SK-N-SH (cell line): ENCODE data around the gene TMEM50B. TPM values are rescaled to one million over a fixed set of nuclear protein-coding genes. Genes with fewer than 3 reads are reported as not detected.

ENCODE experiments used
- CTCF ChIA-PET: fragments of 300-600, 350-600 bp; formaldehyde crosslinking; extraction: SDS; loops from one replicate; lab custom pipeline; 2021; lab: Yijun Ruan, JAX
- POLR2A ChIA-PET: fragments of 350-600 bp; sonication (Branson Sonifier 250); formaldehyde crosslinking; extraction: SDS; loops from one replicate; lab custom pipeline; 2020; ENCODE audit warnings: antibody characterized with exemption, inconsistent platforms; lab: Yijun Ruan, JAX
- DNase-seq: peaks from one replicate; pipeline ENCODE4 v3.0.0; 2012
- H2AFZ ChIP-seq: fragments of 200-600 bp; sonication (generic); 2 replicates; pipeline ENCODE4 v1.8.1; 2016; ENCODE audit warnings: antibody characterized with exemption, mild to moderate bottlenecking, low read depth
- H3F3A ChIP-seq: fragments of 200-600 bp; sonication (generic); replicated peaks from 2 replicates; pipeline ENCODE3; 2016; ENCODE audit warnings: antibody characterized with exemption, mild to moderate bottlenecking; ENCODE audit not compliant: insufficient read depth
- H3K27ac ChIP-seq, 2 experiments: fragments of 200-500 bp in 1 of 2; fragments of 200-600 bp in 1 of 2; sonication (Bioruptor generic) in 1 of 2; sonication (generic), shearing (Covaris generic) in 1 of 2; 2 replicates each; pipeline versions ENCODE4 v1.5.1 to v1.6.1; 2014 to 2016; ENCODE audit warnings: low read depth in 2 of 2, inconsistent platforms in 1 of 2, low read length in 1 of 2, mild to moderate bottlenecking in 1 of 2, mixed read lengths in 1 of 2
- H3K27me3 ChIP-seq: fragments of 200-600 bp; sonication (generic), shearing (Covaris generic); 2 replicates; pipeline ENCODE4 v1.6.1; 2016; ENCODE audit warnings: mixed run types; ENCODE audit not compliant: insufficient read depth
- H3K36me3 ChIP-seq, 2 experiments: fragments of 200-500 bp in 1 of 2; fragments of 200-600 bp in 1 of 2; sonication (Bioruptor generic) in 1 of 2; sonication (generic) in 1 of 2; replicated peaks in 1 of 2; 2 replicates each; pipeline versions ENCODE3 to v1.5.1; 2014 to 2016; ENCODE audit warnings: low read length in 1 of 2, mild to moderate bottlenecking in 1 of 2; ENCODE audit not compliant: insufficient read depth in 2 of 2, control insufficient read depth in 1 of 2
- H3K4me1 ChIP-seq, 2 experiments: fragments of 200-500 bp in 1 of 2; fragments of 200-600 bp in 1 of 2; sonication (Bioruptor generic) in 1 of 2; sonication (generic), shearing (Covaris generic) in 1 of 2; 2 replicates each; pipeline versions ENCODE4 v1.5.1 to v1.6.1; 2014 to 2016; ENCODE audit warnings: low read depth in 1 of 2, low read length in 1 of 2, mixed run types in 1 of 2; ENCODE audit not compliant: insufficient read depth in 2 of 2, control insufficient read depth in 1 of 2
- H3K4me2 ChIP-seq: fragments of 200-600 bp; sonication (generic), shearing (Covaris generic); 2 replicates; pipeline ENCODE4 v1.6.1; 2017; ENCODE audit warnings: mixed run types
- H3K4me3 ChIP-seq, 2 experiments: fragments of 200-500 bp in 1 of 2; fragments of 200-600 bp in 1 of 2; sonication (Bioruptor generic) in 1 of 2; sonication (generic), shearing (Covaris generic) in 1 of 2; 2 replicates each; pipeline versions ENCODE4 v1.5.1 to v1.8.1; 2014 to 2016; ENCODE audit warnings: low read depth in 2 of 2, inconsistent platforms in 1 of 2, low read length in 1 of 2, mild to moderate bottlenecking in 1 of 2, mixed read lengths in 1 of 2, moderate library complexity in 1 of 2
- H3K79me2 ChIP-seq: fragments of 200-600 bp; sonication (generic); 2 replicates; pipeline ENCODE4 v1.8.1; 2017; ENCODE audit warnings: mild to moderate bottlenecking; ENCODE audit not compliant: insufficient read depth
- H3K9ac ChIP-seq: fragments of 200-600 bp; sonication (generic); 2 replicates; pipeline ENCODE4 v1.6.1; 2017; ENCODE audit warnings: mixed run types
- H3K9me2 ChIP-seq: fragments of 200-600 bp; sonication (generic); 2 replicates; pipeline ENCODE4 v1.6.1; 2017; ENCODE audit warnings: mixed run types
- H3K9me3 ChIP-seq: fragments of 200-600 bp; sonication (generic); 2 replicates; pipeline ENCODE4 v1.6.1; 2017; ENCODE audit warnings: mixed run types, mild to moderate bottlenecking, moderate library complexity
- H4K20me1 ChIP-seq: fragments of 200-600 bp; sonication (generic); 2 replicates; pipeline ENCODE4 v1.6.1; 2017; ENCODE audit warnings: mild to moderate bottlenecking, mixed run types; ENCODE audit not compliant: insufficient read depth
- CHD2 ChIP-seq: fragments of 150-350 bp; IDR thresholded peaks from 2 replicates; pipeline ENCODE4 v1.6.1; 2018; ENCODE audit warnings: low read length; ENCODE audit not compliant: partially characterized antibody
- EZH2phosphoT487 ChIP-seq: fragments of 200-600 bp; sonication (generic); IDR thresholded peaks from 2 replicates; pipeline ENCODE4 v1.6.1; 2017; ENCODE audit warnings: low read depth, mixed run types, mild to moderate bottlenecking, antibody characterized with exemption, moderate library complexity, borderline replicate concordance
- FOSL2 ChIP-seq: IDR thresholded peaks from 2 replicates; pipeline ENCODE4 v1.4.0; 2012; ENCODE audit warnings: low read depth, mild to moderate bottlenecking, moderate library complexity, borderline replicate concordance
- FOXM1 ChIP-seq: IDR thresholded peaks from 2 replicates; pipeline ENCODE4 v1.4.0; 2012; ENCODE audit warnings: low read depth, mild to moderate bottlenecking
- GABPA ChIP-seq: IDR thresholded peaks from 2 replicates; pipeline ENCODE4 v1.4.0; 2012; ENCODE audit warnings: low read depth, mild to moderate bottlenecking
- GATA2 ChIP-seq: sonication (generic); formaldehyde crosslinking; IDR thresholded peaks from 2 replicates; pipeline ENCODE4 v1.5.0; 2020; ENCODE audit warnings: mild to moderate bottlenecking, missing genetic modification reagents
- JUND ChIP-seq: IDR thresholded peaks from 2 replicates; pipeline ENCODE4 v1.4.0; 2012
- MAX ChIP-seq: IDR thresholded peaks from 2 replicates; pipeline ENCODE4 v1.4.0; 2012; ENCODE audit warnings: low read depth
- MXI1 ChIP-seq: IDR thresholded peaks from 2 replicates; pipeline ENCODE4 v1.6.1; 2012; ENCODE audit warnings: mild to moderate bottlenecking, low read depth, low read length, improper control_type of control experiment
- NFIC ChIP-seq: IDR thresholded peaks from 2 replicates; pipeline ENCODE4 v1.4.0; 2012; ENCODE audit warnings: borderline replicate concordance
- NRF1 ChIP-seq: IDR thresholded peaks from 2 replicates; pipeline ENCODE4 v1.6.1; 2012; ENCODE audit warnings: low read depth, mild to moderate bottlenecking, low read length
- RAD21 ChIP-seq: IDR thresholded peaks from 2 replicates; pipeline ENCODE4 v1.6.1; 2012; ENCODE audit warnings: mild to moderate bottlenecking, low read length
- RCOR1 ChIP-seq: fragments of 150-350 bp; IDR thresholded peaks from 2 replicates; pipeline ENCODE4 v1.6.1; 2017; ENCODE audit warnings: antibody characterized with exemption, low read length
- RFX5 ChIP-seq: IDR thresholded peaks from 2 replicates; pipeline ENCODE4 v1.6.1; 2012; ENCODE audit warnings: mild to moderate bottlenecking, improper control_type of control experiment, low read length
- RXRA ChIP-seq: IDR thresholded peaks from 2 replicates; pipeline ENCODE4 v1.4.0; 2012; ENCODE audit warnings: low read depth, mild to moderate bottlenecking, borderline replicate concordance
- SIN3A ChIP-seq: IDR thresholded peaks from 2 replicates; pipeline ENCODE4 v1.6.1; 2012; ENCODE audit warnings: low read depth, mild to moderate bottlenecking, low read length, moderate library complexity, borderline replicate concordance
- SMC3 ChIP-seq: IDR thresholded peaks from 2 replicates; pipeline ENCODE4 v1.6.1; 2012; ENCODE audit warnings: low read depth, low read length, improper control_type of control experiment
- TAF1 ChIP-seq: IDR thresholded peaks from 2 replicates; pipeline ENCODE4 v1.6.1; 2012; ENCODE audit warnings: low read depth, mild to moderate bottlenecking, low read length, moderate library complexity, borderline replicate concordance
- TEAD4 ChIP-seq: IDR thresholded peaks from 2 replicates; pipeline ENCODE4 v1.4.0; 2012; ENCODE audit warnings: mild to moderate bottlenecking, borderline replicate concordance; ENCODE audit not compliant: insufficient read depth
- USF1 ChIP-seq: IDR thresholded peaks from 2 replicates; pipeline ENCODE4 v1.4.0; 2012; ENCODE audit warnings: low read depth, borderline replicate concordance
- YY1 ChIP-seq: IDR thresholded peaks from 2 replicates; pipeline ENCODE4 v1.4.0; 2012; ENCODE audit warnings: low read depth, mild to moderate bottlenecking
- ZBTB33 ChIP-seq: IDR thresholded peaks from 2 replicates; pipeline ENCODE4 v1.4.0; 2012; ENCODE audit warnings: low read depth, borderline replicate concordance
- WGBS: methylation state at CpG from one replicate; pipeline ENCODE4 v1.1.6; 2017; ENCODE audit warnings: low lambda C conversion rate; 5-methylcytosine and 5-hydroxymethylcytosine counted together
- polyA plus RNA-seq, 3 experiments: library from polyadenylated mRNA; depleted of rRNA; stranded (reverse); fragments of >200 nt; gene quantifications; 2 replicates each; pipeline ENCODE4 v1.2.3, GENCODE V29; 2012
- TF ChIP-seq, protein P1 (sequence below): fragments of 150-350 bp; IDR thresholded peaks from 2 replicates; pipeline ENCODE4 v1.6.1; 2017; ENCODE audit warnings: antibody characterized with exemption, low read length, low read depth, borderline replicate concordance
- TF ChIP-seq, protein P2 (sequence below): IDR thresholded peaks from 2 replicates; pipeline ENCODE4; 2012

TMEM50B gene
- polyA plus RNA-seq, 1 of the 3 experiments (the other 2 are of a cell fraction): 27.3 TPM

DNA sequence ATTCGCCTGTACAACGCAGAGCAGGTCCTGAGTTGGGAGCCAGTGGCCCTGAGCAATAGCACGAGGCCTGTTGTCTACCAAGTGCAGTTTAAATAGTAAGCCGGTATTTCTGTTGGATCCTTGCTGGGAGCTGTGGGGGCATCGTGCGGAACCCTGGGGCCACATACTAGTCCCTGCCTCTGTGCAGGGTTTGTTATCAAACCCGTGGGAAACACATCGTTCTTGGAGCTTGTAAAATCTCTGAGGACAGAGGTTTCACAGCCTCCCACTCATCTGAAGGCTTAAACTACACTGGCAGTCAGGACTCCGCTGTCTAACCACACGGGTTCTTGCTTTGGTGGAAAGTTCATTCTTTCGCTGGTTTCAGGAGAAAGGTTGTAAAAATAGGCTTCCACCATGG lies 64.8 kb downstream of the TMEM50B start (continued):
- TF ChIP-seq TEAD4 (no peak), MAX (no peak), CHD2 (no peak), NFIC (no peak), FOXM1 (no peak), SIN3A (no peak), NRF1 (no peak), FOSL2 (no peak), RXRA (no peak), EZH2phosphoT487 (no peak), GABPA (no peak), RCOR1 (no peak), GATA2 (CRISPR knock-in tag) (no peak)
- TF ChIP-seq, protein P1, sequence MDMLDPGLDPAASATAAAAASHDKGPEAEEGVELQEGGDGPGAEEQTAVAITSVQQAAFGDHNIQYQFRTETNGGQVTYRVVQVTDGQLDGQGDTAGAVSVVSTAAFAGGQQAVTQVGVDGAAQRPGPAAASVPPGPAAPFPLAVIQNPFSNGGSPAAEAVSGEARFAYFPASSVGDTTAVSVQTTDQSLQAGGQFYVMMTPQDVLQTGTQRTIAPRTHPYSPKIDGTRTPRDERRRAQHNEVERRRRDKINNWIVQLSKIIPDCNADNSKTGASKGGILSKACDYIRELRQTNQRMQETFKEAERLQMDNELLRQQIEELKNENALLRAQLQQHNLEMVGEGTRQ: no peak

DNA sequence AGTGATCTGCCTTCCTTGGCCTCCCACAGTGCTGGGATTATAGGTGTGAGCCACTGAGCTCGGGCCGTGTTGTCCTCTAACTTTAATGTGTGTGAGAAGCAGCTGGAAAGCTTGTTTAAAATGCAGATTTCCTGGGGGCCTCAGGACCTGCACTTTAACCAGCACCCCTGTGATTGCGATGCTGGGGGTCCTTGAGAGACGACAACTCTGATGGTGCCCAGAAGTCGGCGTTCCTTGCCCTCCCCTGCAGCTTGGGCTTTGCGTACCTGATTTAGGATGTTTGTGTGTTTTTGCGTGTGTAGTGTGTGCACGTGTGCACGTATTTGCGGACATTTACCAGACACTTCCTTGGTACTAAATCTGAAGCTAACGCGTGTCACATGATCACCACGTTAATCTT lies 65.7 kb downstream of the TMEM50B start:
- no peak overlapping the region for H2AFZ ChIP-seq
- no peaks in the 10 kb centered on the region for H3K27me3 ChIP-seq
- H3F3A ChIP-seq: peaks cover 21% of the 10 kb centered on the region
- no peak overlapping the region for H3K9ac ChIP-seq
- H3K4me1 ChIP-seq: peaks cover 0 to 10% of the 10 kb centered on the region in 2 experiments; a peak in 1 of 4 replicates
- H3K9me2 ChIP-seq: no peaks in the 10 kb centered on the region
- peaks cover 97% of the 10 kb centered on the region for H3K79me2 ChIP-seq
- H3K4me3 ChIP-seq: no peak overlapping the region
- no peak overlapping the region for H3K27ac ChIP-seq
- H3K4me2 ChIP-seq: no peak overlapping the region
- H4K20me1 ChIP-seq: peaks cover 62% of the 10 kb centered on the region
- DNase-seq: no peak
- POLR2A ChIA-PET: no interaction called here
- 91% methylated on average over 14 of the region's 14 CpGs for WGBS
- CTCF ChIA-PET: interaction anchor here (1.9 kb wide), 1 partner anchor 18 kb away, joined by 5 read pairs; no protein-coding TSS in a partner anchor
- no peaks in the 10 kb centered on the region for H3K9me3 ChIP-seq
- TF ChIP-seq CHD2 (no peak), TEAD4 (no peak), ZBTB33 (no peak), RFX5 (no peak), NFIC (no peak), RAD21 (no peak), GABPA (no peak), YY1 (no peak), TAF1 (no peak), RCOR1 (no peak), MXI1 (no peak), JUND (no peak), GATA2 (CRISPR knock-in tag) (no peak), FOSL2 (no peak), USF1 (no peak), SMC3 (no peak), NRF1 (no peak)
- TF ChIP-seq, protein P1: no peak
- TF ChIP-seq, protein P2, sequence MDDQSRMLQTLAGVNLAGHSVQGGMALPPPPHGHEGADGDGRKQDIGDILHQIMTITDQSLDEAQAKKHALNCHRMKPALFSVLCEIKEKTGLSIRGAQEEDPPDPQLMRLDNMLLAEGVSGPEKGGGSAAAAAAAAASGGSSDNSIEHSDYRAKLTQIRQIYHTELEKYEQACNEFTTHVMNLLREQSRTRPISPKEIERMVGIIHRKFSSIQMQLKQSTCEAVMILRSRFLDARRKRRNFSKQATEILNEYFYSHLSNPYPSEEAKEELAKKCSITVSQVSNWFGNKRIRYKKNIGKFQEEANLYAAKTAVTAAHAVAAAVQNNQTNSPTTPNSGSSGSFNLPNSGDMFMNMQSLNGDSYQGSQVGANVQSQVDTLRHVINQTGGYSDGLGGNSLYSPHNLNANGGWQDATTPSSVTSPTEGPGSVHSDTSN: no peak
- peaks cover 28 to 39% of the 10 kb centered on the region in 2 experiments for H3K36me3 ChIP-seq
